GM12892 (cell line): ENCODE data around the gene KCNH1.

Experiments used
- POLR2A ChIP-seq: IDR thresholded peaks from 2 replicates; pipeline ENCODE4 v1.6.1; 2011; ENCODE audit warnings: low read depth, low read length, control low read depth
- POLR2AphosphoS5 ChIP-seq: IDR thresholded peaks from 2 replicates; pipeline ENCODE4 v1.6.1; 2011; ENCODE audit warnings: low read depth, low read length, control low read depth
- TAF1 ChIP-seq: IDR thresholded peaks from 2 replicates; pipeline ENCODE4 v1.6.1; 2011; ENCODE audit warnings: low read depth, mild to moderate bottlenecking, control low read depth, low read length, borderline replicate concordance

GRCh38 chr1:210747112-210747511 lies 386.8 kb downstream of the KCNH1 start:
- TF ChIP-seq POLR2A, result no peak
- TF ChIP-seq TAF1, result no peak
- no peak for TF ChIP-seq POLR2AphosphoS5
